ENCODE measurements around the gene GAS2. TPM values are rescaled to one million over a fixed set of nuclear protein-coding genes. Genes with fewer than 3 reads are reported as not detected.

Gene GAS2
- total RNA-seq, 1 experiment from 2014 or later = 4.4 TPM

Other genes with a start within 250 kb of the GAS2 start
- gene FANCF, start 40.8 kb upstream of the GAS2 start, total RNA-seq (2014; rRNA removed; shearing (Covaris generic)) = 33.1 and 37.7 TPM in 2 replicates
- gene SVIP, start 163.2 kb downstream of the GAS2 start, total RNA-seq (2014; rRNA removed; shearing (Covaris generic)) = 23.1 and 27.9 TPM in 2 replicates
- not detected in 2 replicates for gene CCDC179, start 193.9 kb downstream of the GAS2 start, total RNA-seq (2014; rRNA removed; shearing (Covaris generic))

All from H4 (cell line).